IPS-20b (cell line): ENCODE data around the gene HDGFL1.

Experiments used
- H3K27ac ChIP-seq: one replicate; pipeline ENCODE4 v1.5.1; 2013; ENCODE audit warnings: low read length
- H3K27me3 ChIP-seq: 2 replicates; pipeline ENCODE4 v1.6.1; 2013; ENCODE audit warnings: mild to moderate bottlenecking, low read length, inconsistent platforms; ENCODE audit not compliant: insufficient read depth
- H3K36me3 ChIP-seq: 2 replicates; pipeline ENCODE4 v1.6.1; 2013; ENCODE audit warnings: low read depth, mild to moderate bottlenecking, inconsistent platforms, low read length, moderate library complexity; ENCODE audit not compliant: insufficient read depth
- H3K4me1 ChIP-seq: 2 replicates; pipeline ENCODE4 v1.6.1; 2013; ENCODE audit warnings: mild to moderate bottlenecking, control low read depth, inconsistent platforms, low read length, moderate library complexity; ENCODE audit not compliant: insufficient read depth
- H3K4me3 ChIP-seq: 2 replicates; pipeline ENCODE4 v1.5.1; 2013; ENCODE audit warnings: mild to moderate bottlenecking, low read length, inconsistent platforms
- H3K9ac ChIP-seq: 2 replicates; pipeline ENCODE4 v1.6.1; 2013; ENCODE audit warnings: low read depth, mild to moderate bottlenecking, inconsistent platforms, low read length, moderate library complexity
- H3K9me3 ChIP-seq: 2 replicates; pipeline ENCODE4 v1.6.1; 2013; ENCODE audit warnings: mild to moderate bottlenecking, low read depth, low read length, inconsistent platforms; ENCODE audit not compliant: insufficient read depth

HDGFL1 gene

DNA sequence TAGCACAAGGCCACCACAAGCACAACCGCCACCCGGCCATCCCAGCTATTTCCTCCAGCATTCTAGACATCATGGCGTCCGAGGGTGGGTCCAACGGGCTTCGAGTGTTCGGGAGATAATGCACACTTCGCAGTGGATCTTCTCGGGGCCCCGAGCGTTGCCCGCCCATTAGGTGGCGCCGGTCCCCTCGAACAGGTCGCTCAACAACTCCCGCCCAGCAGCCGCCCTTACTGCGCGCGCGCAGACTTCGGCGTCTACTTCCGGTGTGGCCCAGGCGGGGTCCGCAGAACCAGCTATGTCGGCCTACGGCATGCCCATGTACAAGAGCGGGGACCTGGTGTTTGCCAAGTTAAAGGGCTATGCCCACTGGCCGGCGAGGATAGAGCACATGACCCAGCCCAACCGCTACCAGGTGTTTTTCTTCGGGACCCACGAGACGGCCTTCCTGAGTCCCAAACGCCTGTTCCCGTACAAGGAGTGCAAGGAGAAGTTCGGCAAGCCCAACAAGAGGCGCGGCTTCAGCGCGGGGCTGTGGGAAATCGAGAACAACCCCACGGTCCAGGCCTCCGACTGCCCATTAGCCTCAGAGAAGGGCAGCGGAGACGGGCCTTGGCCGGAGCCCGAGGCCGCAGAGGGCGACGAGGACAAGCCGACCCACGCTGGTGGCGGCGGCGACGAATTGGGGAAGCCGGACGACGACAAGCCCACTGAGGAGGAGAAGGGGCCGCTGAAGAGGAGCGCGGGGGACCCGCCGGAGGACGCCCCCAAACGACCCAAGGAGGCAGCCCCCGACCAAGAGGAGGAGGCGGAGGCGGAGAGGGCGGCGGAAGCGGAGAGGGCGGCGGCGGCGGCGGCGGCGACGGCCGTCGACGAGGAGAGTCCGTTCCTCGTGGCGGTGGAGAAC lies at the start of gene HDGFL1:
TSS of gene HDGFL1 (plus strand) at position 286 of the 904 bp plus-strand sequence. CDS start at position 296, 10 bp downstream.
- Histone ChIP-seq H3K9ac (no peak within 1 kb of the TSS), H3K36me3 (no peaks in the 10 kb centered on the region), H3K27me3 (no peaks in the 10 kb centered on the region), H3K4me3 (no peak within 1 kb of the TSS), H3K4me1 (peaks cover 9% of the 10 kb centered on the region; the same call in 1 of the 2 replicates), H3K9me3 (no peaks in the 10 kb centered on the region), H3K27ac (no peak within 1 kb of the TSS)

DNA sequence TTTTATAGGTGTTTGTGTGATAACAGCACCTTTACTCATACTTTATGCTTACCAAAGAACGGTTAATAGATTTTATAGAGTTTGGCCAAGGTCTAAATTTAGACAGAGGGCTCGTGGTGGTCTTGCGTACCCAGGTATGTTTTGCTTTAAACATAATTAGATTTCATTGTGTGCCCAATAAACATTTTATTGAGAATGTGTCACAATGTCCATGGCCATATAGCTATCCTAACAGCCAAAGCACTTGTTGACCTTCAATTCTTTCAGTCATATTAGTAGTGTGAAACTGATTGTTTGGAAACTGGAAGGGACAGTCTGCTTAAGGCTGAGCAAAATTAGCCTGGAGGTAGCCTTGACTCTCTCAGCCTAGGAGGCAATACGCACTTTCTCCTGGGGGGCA lies 48.3 kb upstream of the HDGFL1 start:
- Histone ChIP-seq H3K4me1 (no peaks in the 10 kb centered on the region), H3K27ac (no peak overlapping the region), H3K9me3 (no peaks in the 10 kb centered on the region), H3K9ac (no peak overlapping the region), H3K27me3 (no peaks in the 10 kb centered on the region), H3K36me3 (no peaks in the 10 kb centered on the region), H3K4me3 (no peak overlapping the region)

DNA sequence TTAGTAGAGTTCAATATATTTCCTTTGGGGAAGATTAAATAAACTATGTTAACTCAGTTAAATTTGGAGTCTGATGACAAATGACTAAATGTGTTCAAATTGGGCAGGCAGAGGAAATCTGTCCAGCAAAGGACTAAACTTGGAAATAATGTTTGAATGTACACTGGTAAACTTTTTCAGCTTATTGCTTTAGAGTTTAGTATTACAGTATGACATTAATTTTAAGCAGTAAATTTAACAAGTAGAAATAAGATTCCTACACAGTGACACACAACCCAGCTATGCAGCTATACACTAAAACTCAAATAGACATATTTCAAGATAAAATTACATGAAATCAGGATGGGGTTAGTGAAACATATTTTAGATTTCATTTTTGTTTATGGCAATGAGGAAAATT lies 42.6 kb upstream of the HDGFL1 start:
- no peak overlapping the region for H3K27ac ChIP-seq
- H3K4me1 ChIP-seq: no peaks in the 10 kb centered on the region
- H3K9ac ChIP-seq: no peak overlapping the region
- H3K9me3 ChIP-seq: no peaks in the 10 kb centered on the region
- no peak overlapping the region for H3K4me3 ChIP-seq
- no peaks in the 10 kb centered on the region for H3K36me3 ChIP-seq
- H3K27me3 ChIP-seq: no peaks in the 10 kb centered on the region

DNA sequence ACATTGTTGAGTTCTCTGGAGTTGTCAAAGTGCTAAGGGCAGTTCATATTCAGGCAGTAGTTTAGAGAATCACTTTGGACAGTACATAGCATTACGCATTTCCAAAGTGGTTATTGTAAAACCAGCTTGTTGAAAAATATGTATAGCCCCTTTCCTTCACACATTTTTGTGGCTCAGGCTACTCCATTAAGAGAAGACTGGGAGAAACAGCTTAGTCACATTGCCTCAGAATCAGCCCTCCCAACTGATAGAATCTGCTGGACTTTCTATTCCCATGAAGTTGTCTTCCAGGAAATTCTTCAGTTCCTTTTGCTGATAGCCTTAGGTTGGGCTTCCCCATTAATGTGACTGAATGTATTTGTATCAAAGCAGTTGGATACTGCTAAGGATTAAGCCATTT lies 39.5 kb upstream of the HDGFL1 start:
- Histone ChIP-seq H3K4me3 (no peak overlapping the region), H3K27ac (no peak overlapping the region), H3K36me3 (no peaks in the 10 kb centered on the region), H3K27me3 (no peaks in the 10 kb centered on the region), H3K9ac (no peak overlapping the region), H3K4me1 (no peaks in the 10 kb centered on the region), H3K9me3 (no peaks in the 10 kb centered on the region)

DNA sequence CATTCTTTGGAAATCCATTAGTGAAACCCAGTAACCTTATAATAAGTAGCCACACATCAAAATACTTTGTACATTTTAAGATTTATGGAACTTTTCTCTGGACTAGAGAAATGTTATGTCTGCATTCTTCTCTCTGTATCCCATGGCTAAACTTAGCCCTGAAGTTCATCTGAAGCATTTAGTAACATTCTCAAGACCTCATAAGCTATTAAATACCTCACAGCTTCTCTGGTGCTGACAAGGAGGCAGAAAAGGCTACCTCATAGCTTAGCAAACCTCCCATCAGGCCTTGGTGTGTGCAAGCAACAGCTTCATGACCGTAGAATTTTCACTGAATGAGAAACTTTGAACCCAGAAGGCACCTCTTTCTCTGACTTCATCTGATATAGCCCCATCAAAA lies 38.9 kb upstream of the HDGFL1 start:
- no peaks in the 10 kb centered on the region for H3K4me1 ChIP-seq
- H3K9me3 ChIP-seq: no peaks in the 10 kb centered on the region
- no peak overlapping the region for H3K4me3 ChIP-seq

DNA sequence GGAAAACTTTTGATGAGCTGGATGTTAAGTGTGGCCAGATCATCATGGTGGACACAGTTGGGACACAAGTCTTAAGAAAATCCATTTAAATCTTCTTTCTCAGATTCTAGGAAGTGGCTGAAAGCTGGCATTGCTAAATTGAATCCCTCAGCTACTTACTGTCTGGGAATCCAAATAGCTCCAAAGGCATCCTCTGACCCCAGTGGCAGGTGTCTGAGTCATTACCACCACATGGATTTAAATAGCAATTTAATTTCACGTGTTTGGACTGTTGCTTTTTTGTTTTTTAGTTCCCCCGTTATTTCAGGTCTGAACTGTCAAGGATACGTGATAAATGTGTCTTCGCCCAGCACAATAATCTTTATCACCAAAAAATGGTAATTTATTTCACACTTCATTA lies 33.2 kb upstream of the HDGFL1 start:
- Histone ChIP-seq H3K9me3 (no peaks in the 10 kb centered on the region), H3K9ac (no peak overlapping the region), H3K27me3 (no peaks in the 10 kb centered on the region), H3K27ac (no peak overlapping the region), H3K4me1 (no peaks in the 10 kb centered on the region), H3K36me3 (no peaks in the 10 kb centered on the region), H3K4me3 (no peak overlapping the region)

More for the DNA sequence above, 38.9 kb upstream of the HDGFL1 start:
- Histone ChIP-seq H3K36me3 (no peaks in the 10 kb centered on the region), H3K27me3 (no peaks in the 10 kb centered on the region), H3K27ac (no peak overlapping the region), H3K9ac (no peak overlapping the region)

DNA sequence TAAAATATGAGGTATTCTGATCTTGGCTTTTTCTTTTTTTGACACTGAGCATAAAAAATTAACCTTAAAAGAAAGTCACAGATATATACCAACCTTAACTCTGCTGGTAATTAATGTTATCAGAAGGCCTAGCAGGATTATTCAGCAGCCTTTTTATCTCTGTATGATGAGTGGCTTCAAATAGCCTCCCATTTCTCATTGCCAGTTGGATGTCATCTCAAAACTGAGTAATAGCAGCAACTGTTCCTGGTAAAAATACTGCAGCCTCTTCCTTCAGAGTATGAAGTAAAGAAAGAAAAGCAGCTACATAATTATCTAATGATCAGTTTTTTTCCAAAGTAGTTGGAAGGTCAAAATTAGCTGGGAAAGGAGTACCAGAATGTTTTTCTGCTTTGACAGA lies 24.9 kb upstream of the HDGFL1 start:
- H3K9me3 ChIP-seq: no peaks in the 10 kb centered on the region; the same call in 1 of the 2 replicates

DNA sequence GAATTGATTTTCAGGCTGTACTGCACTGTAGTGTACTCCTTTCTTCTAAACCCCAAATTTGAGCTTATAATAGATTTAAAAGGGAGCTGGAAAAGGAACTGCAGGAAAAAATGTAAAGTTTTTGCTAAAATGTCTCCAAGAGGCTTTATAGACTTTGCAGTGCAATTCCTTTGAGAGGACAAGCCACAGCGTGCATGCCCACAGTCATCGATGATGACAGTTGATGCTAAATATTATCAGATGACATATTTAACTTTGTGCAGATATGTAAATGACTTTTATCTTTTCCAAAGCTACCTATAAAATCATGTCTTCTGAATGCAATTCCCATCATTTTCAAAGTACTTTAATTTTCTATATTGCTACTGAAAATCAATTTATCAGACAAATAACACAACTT lies 24.3 kb upstream of the HDGFL1 start:
- no peak overlapping the region for H3K9ac ChIP-seq
- H3K27ac ChIP-seq: no peak overlapping the region
- H3K4me3 ChIP-seq: no peak overlapping the region
- H3K9me3 ChIP-seq: no peaks in the 10 kb centered on the region; the same call in 1 of the 2 replicates
- no peaks in the 10 kb centered on the region for H3K4me1 ChIP-seq
- no peaks in the 10 kb centered on the region for H3K27me3 ChIP-seq
- H3K36me3 ChIP-seq: no peaks in the 10 kb centered on the region

More for the DNA sequence above, 24.9 kb upstream of the HDGFL1 start:
- no peak overlapping the region for H3K4me3 ChIP-seq
- no peaks in the 10 kb centered on the region for H3K36me3 ChIP-seq
- H3K27me3 ChIP-seq: no peaks in the 10 kb centered on the region
- no peak overlapping the region for H3K27ac ChIP-seq
- no peaks in the 10 kb centered on the region for H3K4me1 ChIP-seq
- H3K9ac ChIP-seq: no peak overlapping the region

DNA sequence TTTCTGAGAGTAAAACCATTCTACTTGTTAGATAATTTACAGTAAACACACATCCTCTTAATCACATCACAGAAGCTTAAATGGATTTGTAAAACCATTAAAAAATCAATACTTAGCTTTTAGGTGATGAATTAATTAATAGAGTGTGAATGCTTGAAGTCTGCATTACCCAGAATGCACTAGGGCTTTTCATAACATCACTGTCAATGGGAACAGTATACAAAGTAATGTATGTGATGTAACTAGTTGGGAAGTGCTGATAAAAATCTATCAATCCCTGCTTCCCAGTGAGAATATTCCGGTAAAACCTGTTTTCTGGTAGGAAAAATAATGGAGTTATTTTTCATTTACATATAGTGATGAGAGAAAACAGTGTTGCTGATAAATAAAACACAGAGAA lies 23.1 kb upstream of the HDGFL1 start:
- Histone ChIP-seq H3K4me3 (no peak overlapping the region), H3K27me3 (no peaks in the 10 kb centered on the region), H3K4me1 (no peaks in the 10 kb centered on the region), H3K36me3 (no peaks in the 10 kb centered on the region), H3K9ac (no peak overlapping the region), H3K27ac (no peak overlapping the region), H3K9me3 (no peaks in the 10 kb centered on the region; the same call in 1 of the 2 replicates)

DNA sequence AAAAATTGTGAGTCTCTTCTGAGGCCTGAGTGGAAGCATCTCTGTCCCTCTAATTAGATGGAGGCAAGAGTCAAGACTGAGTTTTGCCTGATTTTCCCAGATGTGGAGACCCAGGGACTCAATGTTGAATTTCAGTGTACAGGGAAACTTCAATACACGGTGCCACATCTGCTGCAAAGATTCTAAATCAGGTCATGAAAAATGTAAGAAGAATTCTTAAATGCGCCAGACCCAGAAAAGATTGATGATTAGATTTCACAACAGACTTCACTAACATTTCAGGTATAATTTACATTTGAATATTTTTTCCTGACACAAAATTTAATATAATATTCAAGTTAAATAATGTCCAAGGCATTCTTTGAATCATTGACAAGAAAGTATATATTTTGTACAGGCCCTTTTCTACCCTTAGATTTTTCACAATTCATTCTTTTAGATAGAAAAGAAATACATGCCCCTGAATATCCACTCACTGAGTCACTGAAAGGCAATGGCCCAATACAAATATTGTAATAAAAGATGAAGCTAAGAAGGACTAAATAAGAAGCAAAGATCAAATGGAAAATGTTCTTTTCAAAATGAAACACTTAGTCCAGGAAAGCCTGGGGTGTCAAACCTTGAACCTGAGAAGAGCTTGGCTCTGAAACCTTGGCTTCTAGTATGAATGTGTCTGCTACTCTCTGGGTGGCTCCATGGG lies 18.2 kb upstream of the HDGFL1 start:
- Histone ChIP-seq H3K4me1 (no peaks in the 10 kb centered on the region), H3K9ac (no peak overlapping the region), H3K27me3 (no peaks in the 10 kb centered on the region), H3K4me3 (no peak overlapping the region), H3K9me3 (no peaks in the 10 kb centered on the region; the same call in 1 of the 2 replicates), H3K27ac (no peak overlapping the region), H3K36me3 (no peaks in the 10 kb centered on the region)

DNA sequence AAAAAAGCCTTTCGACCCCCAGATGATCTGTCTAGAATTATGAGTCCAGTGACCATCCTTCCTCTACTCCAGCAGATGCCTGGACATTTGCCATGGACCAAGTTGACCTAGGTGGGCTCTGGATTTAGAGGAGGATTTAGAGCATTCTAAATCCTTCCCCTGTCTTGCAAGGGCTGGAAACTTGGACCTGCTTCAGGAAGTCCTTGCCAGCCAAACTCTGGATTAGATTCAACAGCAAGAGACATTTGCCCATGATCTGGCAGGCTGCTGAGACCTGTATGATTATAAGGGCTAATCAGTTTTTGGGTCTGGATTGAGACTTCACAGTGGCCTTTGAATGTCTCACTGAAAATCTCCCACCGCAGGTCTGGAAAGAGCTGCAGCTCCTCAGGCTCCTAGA lies 13.1 kb upstream of the HDGFL1 start:
- Histone ChIP-seq H3K27ac (no peak overlapping the region), H3K4me1 (no peaks in the 10 kb centered on the region), H3K9me3 (no peaks in the 10 kb centered on the region), H3K36me3 (no peaks in the 10 kb centered on the region), H3K27me3 (no peaks in the 10 kb centered on the region), H3K9ac (no peak overlapping the region), H3K4me3 (no peak overlapping the region)

DNA sequence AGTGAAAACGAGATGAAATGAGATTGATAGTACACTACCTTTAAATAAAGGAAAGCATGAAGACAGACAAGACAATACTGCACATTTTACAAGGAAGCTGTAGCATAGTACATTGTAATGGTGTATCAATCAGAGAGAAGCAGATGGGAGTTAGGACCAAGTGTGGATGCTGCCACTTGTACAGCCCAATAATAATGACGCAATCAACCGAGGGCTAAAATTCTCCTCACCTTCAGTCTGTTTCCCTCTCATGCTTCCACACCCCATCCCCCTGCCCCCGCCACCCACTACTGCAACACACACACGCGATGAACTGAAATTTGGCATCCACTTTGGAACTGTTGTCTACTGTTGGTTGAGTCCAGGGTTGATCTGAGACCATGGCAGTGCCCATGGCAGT lies 12.4 kb upstream of the HDGFL1 start:
- Histone ChIP-seq H3K27me3 (no peaks in the 10 kb centered on the region), H3K27ac (no peak overlapping the region), H3K36me3 (no peaks in the 10 kb centered on the region), H3K4me3 (no peak overlapping the region), H3K9me3 (no peaks in the 10 kb centered on the region), H3K9ac (no peak overlapping the region), H3K4me1 (no peaks in the 10 kb centered on the region)
